G401.6 (cell line): ENCODE results near the gene C1orf105.

ENCODE experiments used
- FAIRE-seq: peaks from 2 replicates; lab custom pipeline; 2012; peaks lifted over from hg19 to GRCh38; lab: Jason Lieb, UNC

C1orf105 gene

DNA sequence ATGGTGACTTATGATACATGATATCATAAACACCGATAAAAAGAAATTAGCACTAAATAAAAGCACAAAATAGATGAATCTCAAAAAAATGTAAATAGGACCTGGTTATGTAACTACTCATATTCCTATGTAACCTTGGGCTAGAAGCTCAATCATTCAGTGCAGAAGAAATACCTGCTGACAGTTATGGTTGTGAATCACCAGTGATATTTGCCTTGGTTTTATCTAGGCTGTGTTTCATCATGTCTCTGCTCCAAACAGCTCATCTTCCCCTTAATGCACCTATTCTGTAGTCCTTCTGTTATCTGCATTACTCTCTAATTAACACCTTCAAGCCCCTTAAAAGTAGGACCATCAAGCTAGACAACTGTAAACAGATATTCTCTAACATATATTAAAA lies 39.7 kb downstream of the C1orf105 start:
- no peak for FAIRE-seq

DNA sequence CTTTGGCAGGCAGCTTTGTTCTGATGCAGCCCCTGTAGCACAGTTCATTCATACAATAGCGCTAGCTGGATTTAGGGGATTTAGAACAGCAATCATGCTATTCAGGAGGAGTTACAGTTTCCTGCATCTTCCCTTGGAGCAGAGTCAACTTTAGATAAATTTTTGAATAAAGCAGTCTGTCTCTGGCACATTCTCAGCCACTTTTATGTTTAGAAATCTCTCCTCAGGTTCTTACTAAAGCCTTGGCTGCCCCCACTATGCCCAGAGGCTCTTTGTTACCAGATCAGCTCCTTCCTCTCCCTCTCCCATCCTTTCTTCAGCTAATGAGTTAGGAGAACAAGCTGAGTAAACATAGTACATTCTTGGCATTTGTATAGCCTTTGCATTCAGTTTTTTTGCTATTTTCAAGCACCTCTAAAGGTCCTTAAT lies 40.4 kb downstream of the C1orf105 start:
- no peak for FAIRE-seq

DNA sequence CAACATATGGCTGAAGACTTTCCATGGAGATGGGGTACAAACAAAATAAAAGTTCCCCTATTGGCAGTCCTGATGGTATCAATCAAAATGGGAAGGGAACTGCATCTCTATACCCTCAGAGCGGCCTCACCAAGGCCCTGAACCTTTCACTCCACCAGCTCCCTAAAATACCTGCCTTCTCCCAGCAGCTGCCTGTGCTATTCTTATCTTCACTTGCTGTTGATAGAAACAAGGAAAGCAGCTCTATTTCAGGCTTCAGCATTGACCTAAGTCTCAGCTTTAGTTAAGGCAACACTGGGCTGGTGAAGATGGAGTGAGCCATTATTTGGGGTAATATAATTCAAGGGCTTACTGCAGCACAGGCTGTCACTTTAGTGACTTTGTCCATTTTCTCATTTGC lies 45.1 kb downstream of the C1orf105 start:
- no peak for FAIRE-seq

DNA sequence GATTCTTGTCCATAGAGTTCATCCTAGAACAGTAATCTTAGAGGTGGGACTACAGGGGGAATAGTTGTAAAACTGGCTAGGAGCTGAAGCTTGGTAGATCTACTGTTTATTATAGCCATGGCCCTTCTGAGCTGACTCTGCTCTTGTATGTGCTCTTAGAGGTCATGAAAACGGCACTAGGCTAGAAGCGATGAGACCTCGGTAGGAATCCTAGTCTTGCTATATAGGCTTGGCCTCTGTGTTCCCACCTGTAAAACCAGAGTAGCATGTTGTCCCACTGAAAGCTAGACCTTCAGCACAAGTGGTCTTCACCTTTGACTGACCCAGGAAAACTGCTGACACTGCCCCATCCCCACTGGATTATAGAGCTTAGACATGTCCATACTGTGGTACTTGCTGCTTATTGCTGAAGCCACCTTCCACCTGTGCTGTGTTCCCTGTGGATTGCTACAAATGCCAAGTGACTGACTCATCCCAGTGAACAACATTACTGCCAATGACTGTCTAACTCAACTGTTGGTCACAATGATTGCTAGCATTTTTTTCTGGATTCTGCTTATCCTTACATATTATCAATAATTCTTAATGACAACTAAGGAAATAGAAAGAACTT lies 46.4 kb downstream of the C1orf105 start:
- no peak for FAIRE-seq

DNA sequence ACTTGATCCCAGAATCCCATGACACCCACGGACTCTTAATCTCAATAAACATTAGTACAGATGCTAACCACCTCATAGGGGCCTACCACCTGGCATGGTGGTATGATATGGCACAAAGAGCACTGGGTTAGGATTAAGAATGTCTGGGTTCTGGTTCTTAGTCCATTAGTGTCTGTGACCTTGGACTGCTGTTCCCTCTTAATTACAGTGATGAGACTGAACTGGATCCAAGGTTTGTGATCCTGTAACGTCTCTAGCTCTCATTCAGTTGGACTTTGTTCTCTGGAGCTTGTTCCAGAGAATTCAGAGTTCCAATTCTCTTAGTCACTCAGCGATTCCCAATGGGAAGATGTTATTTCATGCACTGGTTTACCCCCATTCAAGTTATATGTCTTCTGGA lies 47.0 kb downstream of the C1orf105 start:
- FAIRE-seq: no peak

DNA sequence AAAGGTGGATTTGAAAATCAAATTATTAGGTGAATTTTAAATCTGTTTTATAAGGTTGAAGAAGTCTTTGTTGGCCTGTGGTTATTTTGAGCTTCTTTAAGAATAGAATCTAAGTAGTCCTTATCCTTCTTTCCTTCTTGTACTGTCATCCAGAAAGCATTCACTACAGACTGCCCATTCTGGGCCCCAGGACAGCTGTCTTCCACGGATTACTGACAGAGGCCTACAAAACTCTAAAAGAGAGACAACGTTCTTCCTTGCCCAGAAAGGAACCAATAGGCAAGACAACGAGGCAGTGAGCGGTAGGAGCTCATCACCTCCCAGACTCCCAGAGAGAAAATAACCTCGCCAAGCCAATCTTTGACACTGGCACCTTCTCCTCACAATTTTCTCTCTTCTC lies 47.8 kb downstream of the C1orf105 start:
- FAIRE-seq: no peak

DNA sequence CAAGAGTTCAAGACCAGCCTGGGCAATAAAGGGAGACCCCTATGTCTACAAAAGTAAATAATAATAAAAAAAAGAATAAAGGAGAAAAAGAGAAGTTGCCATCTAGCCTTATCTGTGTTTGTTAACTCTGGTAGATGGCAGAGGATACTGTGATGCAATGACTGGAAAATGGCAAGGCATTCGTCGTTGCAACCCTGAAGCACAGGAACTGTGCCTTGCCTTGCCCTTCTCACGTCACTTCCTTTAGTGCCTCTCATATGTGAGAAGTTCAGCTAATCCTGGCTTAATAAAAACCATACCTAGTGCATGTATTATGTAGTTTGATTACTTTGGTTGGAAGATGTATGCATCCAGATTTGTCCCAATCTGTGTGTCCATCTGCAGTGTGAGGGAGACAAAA lies 49.2 kb downstream of the C1orf105 start:
- FAIRE-seq: no peak

DNA sequence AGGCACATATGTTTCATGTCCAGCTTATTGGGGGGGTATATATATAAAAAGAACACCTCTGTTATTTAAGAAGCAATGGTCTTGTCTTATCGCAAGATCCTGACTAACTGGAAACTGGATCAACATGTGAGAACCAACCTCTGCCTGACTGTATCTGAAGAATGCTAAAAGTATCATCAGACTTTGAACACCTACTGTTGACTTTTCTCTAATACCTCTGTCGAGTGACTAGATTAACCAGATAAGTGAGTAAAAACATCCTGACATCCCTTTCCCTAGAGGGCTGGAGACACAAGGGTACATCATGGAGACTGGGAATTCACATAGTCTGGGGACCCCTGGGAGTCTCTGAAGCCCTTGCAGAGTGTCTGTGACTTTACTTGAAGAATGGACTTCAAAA lies 49.7 kb downstream of the C1orf105 start:
- no peak for FAIRE-seq

DNA sequence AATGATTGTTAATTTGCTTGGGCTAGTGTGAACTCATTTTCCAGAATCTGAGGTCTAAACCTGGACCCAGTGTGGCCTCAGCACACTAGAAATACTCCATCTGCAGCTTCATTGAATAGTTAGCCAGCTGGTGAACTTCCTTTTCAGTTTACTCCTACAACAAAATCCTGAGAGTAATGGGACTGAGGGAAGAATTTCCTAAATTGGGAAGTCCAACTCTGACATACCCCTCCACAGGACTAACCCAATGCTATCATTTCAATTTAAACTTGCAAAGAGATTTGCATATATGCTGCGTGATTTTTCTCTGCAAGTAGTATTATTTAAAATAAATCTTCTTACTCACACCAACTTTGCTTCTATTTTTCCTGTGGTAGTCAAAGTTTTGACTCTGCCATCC lies 51.2 kb downstream of the C1orf105 start:
- no peak for FAIRE-seq

DNA sequence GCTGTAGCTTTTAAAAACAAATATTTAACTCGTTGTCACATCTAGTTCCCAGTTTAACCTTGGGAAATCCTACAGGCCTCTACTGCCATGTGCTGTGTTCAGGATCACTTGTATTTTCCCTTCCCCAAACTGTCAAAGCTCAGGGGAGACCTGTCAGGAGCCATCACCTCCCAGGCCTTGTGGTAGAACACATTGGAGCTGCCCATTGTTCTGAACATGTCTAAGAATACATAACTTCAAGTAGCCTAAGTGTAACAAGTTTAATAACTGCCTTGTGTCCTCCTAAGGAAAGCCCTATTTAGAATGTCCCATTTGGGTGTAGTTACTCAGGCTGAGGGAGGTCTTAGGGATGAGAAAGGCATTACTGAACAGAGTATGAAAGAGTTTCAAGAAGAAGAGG lies 52.0 kb downstream of the C1orf105 start:
- FAIRE-seq: no peak

DNA sequence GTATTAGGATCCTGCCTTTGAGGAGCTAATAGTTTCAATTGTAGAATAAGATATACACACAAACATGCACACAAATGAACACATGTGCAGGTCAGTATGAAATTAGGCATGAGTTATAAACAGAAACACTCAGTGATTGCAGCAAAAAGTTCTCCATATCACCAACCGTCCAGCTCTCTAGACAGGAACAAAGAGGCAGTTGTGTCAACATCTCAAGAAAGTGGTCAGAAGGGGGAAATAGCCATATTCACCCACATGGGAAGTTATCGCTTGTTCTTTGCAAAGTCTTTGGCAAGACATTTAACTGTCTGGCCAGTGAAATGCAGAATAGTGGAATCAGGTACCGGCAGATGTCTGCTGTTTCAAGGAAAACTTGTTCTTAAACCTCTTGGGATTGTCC lies 52.8 kb downstream of the C1orf105 start:
- FAIRE-seq: no peak

DNA sequence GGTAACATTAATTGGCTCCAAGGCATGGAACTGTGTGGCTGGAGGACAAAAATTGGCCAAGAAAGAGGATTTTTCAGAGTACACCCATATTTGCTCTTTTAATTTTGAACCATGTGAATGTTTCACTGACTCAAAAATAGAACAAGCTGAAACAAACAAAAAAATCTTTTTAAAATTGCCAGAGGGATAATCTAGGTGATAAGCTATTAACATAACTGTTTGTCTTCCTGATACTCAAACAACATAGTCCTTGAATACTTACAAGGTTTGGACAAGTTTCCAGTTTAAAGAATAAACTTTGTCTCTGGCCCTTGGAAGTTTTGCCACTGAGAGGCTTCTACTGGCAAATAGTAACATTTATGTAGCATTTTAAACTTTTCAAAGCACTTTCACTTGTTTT lies 53.4 kb downstream of the C1orf105 start:
- FAIRE-seq: no peak

DNA sequence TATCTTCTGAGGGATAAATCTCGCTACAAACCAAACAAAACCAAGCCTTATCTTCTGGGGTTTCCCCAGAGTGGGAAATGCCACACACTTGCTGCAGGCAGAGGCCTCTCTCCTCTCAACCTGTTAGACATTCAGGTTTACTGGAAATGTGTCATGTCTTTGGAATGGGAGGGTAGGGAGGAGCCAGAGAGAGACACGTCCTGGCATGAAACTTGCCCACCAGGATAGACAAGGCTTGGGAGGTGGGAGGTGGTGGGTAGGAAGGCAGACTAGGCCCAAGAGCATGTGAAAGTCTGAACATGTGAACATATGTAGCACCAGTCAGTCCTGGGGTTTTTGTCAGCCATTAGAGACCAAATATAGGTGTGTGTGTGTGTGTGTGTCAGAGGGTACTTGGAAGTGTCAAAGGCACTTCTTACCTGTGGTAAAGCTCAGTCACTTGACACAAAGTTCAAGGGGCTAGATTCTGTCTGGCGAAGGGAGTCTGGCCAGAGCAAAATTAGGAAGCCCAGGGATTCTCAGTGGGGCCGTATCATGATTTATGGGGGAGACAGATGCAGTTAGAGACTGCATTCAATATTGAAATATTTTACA lies 55.8 kb downstream of the C1orf105 start:
- FAIRE-seq: no peak

DNA sequence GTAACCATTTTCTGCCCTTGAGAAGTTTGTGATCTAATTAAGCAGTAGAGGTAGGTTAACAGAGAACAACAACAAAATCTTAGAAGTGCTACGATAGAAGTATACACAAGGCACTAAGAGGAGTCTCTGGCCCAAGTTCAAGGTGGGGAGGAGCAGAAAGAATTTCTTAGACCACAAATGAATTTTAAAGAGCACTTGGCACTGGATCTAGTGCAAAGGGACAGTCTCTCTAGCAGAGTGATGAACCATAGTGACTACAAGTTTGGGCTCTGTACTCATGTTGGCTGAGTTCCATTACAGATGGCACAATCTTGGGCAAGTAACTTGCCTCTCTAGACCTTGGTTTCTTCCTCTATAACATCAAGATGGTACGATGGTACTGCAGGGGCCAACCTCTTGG lies 56.7 kb downstream of the C1orf105 start:
- FAIRE-seq: no peak

DNA sequence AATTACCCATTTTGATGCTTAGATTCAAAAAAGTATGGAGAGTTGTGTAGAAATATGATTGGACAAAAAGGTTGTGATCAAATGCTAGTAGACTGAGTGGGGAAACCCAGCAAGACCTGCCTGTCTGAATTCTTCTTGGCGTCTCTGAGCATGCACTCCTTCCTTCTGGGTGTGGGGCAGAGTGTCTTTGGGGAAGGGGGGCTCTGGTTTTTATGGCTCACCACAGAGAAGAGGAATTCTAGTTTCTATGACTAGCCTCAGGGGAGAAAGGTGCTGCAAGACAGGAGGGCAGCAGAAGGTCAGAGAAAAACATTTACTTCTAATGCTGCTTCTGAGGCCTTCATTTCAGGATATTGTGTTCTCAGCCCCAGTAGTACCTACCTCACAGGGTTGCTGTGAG lies 57.3 kb downstream of the C1orf105 start:
- FAIRE-seq: no peak

DNA sequence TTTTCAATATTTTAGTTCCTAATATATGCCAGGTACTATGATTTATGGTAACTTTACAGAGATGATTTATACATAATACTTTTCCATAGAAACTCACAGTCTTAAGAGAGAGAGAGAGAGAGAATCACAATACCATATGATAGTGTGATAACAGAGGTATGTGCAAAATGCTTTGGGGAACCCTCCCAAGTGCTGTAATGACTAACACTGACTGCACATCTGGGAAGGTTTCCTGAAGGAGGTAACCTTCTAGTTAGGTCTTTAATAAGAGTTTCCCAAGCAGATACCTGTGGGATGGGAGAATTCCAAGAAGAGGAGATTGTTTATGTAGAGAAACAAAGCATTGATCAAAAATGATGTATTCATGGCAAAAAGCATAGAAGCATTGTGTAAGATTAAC lies 58.0 kb downstream of the C1orf105 start:
- FAIRE-seq: no peak

DNA sequence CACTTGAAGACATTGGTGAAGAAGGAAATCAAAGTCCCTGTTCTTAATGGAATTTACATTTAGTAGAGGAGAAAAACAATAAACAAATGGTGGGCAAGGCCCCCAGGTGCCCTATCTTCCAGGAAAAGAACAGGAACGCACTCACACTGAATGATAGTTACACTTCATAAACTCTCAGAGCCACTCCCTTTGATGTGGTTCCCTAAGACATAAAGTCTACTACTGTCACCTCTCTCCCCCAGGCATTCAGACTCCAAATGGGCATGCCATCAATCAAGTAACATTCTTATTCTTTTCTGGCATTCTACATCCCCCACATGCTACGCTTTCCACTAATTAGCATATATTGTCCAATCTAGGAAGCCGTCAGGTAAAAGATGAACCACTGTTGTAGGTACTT lies 59.9 kb downstream of the C1orf105 start:
- FAIRE-seq: no peak

DNA sequence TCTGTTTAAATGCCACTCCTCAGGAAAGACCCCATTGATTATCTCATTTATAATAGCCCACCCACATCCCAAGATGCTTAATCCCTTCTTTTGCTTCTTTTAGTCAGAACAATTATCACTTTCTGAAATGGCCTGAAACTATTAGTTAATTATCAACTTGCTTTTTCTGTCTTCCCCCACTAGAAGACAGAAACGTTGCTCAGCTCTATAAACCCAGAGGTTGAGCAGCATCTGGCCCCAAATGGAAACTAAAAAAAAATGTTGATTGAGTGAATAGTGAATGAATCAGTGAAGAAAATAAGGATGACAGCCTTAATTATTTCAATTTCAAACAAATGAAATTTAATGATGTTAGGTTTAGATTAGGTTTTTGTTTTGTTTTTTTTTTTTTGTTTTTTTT lies 61.6 kb downstream of the C1orf105 start:
- FAIRE-seq: no peak

DNA sequence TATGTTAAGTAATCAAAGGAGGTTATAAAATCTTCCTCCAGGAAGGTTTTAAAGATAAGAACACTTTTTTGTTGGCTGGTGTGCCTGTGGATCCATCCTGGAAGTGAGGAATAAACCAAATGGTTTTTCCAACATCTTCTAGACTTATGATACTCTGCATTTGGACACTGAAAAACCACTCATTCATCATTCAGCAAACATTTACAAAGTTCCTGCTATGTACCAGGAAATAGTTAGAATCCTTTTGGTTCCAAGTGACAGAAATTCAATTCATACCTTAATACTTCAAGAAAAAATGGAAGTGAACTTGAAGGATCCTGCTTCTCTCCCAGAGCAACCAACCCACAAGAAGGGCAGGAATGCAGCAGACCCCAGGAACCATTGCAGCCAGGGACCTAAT lies 63.0 kb downstream of the C1orf105 start:
- FAIRE-seq: no peak

DNA sequence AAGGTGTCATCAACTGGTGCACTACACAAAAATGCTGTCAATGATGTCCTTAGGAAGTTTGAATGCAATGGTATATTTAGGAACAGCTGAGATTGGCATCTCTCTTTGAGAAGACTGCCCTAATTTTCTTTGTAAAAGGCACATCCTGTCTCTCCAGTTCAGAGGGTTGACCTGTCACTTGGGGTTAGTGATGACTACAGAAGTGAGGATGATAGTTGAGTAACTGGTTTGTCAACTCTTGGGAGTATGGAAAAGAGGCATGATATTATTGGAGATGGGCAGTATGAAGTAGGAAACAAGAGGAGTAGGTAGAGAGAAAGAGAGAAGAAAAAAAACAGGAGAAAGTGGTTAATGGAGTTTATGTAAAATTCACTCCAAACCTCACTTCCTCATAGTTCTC lies 63.8 kb downstream of the C1orf105 start:
- no peak for FAIRE-seq

DNA sequence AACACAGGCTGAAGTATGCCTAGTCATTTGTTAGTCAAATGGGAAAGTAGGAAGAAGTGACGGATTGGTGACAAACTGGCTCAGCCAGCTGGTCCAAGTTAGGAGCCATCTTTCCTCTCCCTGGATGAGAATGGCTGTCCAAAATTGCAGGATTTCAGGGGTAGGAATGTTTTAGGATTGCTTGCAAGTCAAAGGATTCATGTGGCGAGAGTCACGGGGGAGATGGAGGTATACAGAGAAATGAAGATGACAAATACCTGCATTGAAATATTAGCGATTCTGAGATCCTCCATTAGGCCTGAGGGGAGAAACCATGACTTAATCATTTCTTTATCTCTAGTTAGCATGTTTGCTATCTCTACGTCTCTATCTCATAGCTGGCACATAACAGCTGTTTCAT lies 65.1 kb downstream of the C1orf105 start:
- FAIRE-seq: no peak

DNA sequence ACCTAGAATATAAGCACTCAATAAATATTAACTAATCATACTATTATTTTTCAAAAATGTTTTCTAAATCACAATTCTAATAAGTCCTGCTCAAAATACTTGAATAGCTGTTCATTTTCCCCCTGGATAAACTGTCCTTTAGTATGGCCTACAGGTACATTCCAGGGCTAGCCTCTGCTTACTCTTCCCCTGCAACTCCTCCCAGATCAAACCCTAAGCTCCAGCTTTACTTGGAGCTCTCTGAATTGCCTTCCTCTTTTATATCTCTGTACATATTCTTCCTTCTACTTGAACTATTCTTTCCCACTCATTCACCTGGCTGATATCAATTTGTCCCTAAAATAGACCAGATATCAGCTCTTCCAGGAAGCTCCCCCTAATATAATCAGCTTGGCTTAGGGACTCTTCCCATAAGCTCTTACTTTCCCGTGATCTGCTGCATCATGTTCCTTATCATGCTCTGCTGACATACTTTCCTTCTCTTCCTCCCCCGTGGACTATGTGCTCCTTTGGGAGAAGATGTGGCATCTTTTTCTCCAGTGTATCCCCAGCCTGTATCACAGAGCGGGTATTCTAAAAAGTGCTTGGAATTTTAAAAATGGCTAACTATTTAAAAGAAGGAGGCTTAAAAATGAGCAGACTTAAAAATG lies 66.4 kb downstream of the C1orf105 start:
- no peak for FAIRE-seq

DNA sequence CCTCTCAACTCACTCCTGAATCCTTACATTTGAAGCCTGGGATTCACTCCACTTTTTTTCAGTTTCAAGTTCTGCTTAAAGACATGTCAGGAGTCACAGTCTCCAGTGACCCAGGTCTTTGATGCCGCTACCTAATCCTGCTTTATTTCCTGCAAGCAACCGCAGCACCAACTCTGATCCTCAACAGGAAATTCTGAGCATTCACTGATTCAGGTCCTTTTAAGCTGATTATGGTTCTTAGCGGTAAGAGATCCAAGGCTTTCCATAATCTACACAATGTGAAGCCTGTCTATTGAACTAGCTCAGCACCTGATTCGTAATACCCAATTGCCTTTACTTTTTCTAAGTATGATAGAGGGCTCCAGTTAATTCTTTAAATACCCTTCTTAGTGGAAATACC lies 67.1 kb downstream of the C1orf105 start:
- FAIRE-seq: no peak

DNA sequence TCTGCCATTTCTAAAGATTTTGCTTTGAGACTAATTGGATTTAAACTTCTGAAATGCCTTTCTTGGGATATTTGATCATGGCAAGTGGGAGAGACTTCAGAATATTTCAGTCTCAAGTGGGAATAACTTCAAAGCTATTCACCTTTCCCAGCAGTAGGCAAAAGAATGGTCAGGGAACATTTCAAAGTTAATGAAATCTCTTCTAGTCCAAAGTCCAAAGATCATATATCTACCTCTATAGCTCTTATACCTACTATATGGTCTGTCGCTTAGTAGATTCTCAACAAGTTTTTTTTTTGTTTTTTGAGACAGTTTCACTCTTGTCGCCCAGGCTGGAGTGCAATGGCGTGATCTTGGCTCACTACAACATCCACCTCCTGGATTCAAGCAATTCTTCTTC lies 67.9 kb downstream of the C1orf105 start:
- no peak for FAIRE-seq
